ENCODE results near the gene LNX1. TPM values are rescaled to one million over a fixed set of nuclear protein-coding genes. Genes with fewer than 3 reads are reported as not detected.
"Not testable (repeated sequence)": the region's sequence is repeated elsewhere in the genome, so short reads cannot be mapped to it uniquely, and the experiment has no call there.

Gene LNX1
- total and polyA plus RNA-seq, 2 donors (not counting 1 experiment from before 2014, with no cell fraction given), result 0.48 to 1.3 TPM

- Histone ChIP-seq H3K4me1 (ENCODE audit: control insufficient read depth, extremely low read depth, insufficient read depth, low read length) (no peaks in the 10 kb centered on the region), H3K9me3 (ENCODE audit: control insufficient read depth, insufficient read depth, low read depth, low read length) (no peaks in the 10 kb centered on the region), H4K20me1 (ENCODE audit: control insufficient read depth, extremely low read depth, insufficient read depth, low read length) (no peaks in the 10 kb centered on the region), H2AFZ (ENCODE audit: low read length) (no peak overlapping the region), H3K4me2 (ENCODE audit: extremely low read depth, insufficient read depth, low read length) (no peak overlapping the region), H3K36me3 (ENCODE audit: control insufficient read depth, insufficient read depth, low read length) (peaks cover 3% of the 10 kb centered on the region), H3K79me2 (ENCODE audit: control insufficient read depth, insufficient read depth, low read length) (no peaks in the 10 kb centered on the region), H3K4me3 (replicated peaks in 1 of 4; ENCODE audit: control extremely low read depth in 1 of 4, insufficient read depth in 1 of 4, low read depth in 3 of 4, low read length in 4 of 4) (no peak overlapping the region), H3K27me3 (ENCODE audit: control insufficient read depth, insufficient read depth, low read length) (no peaks in the 10 kb centered on the region), H3K9ac (ENCODE audit: insufficient read depth, low read length) (no peak overlapping the region), H3K27ac (ENCODE audit: insufficient read depth, low read length) (no peak overlapping the region)
- TF ChIP-seq CTCF (conservative IDR thresholded peaks at IDR 0.05 in 1 of 2, IDR thresholded peaks at IDR 0.05 in 1 of 2; ENCODE audit: low read depth in 1 of 2, low read length in 2 of 2), result no peak
- no peak for TF ChIP-seq EZH2 (IDR thresholded peaks at IDR 0.05; ENCODE audit: low read length, missing control alignments)
- DNase-seq (ENCODE audit: low read depth in 2 of 2), result no peak
Measured at GRCh38 chr4:53422367-53422766, 168.9 kb downstream of the LNX1 start.

- TF ChIP-seq EZH2 (IDR thresholded peaks at IDR 0.05; ENCODE audit: low read length, missing control alignments) (no peak), CTCF (conservative IDR thresholded peaks at IDR 0.05 in 1 of 2, IDR thresholded peaks at IDR 0.05 in 1 of 2; ENCODE audit: low read depth in 1 of 2, low read length in 2 of 2) (no peak)
- Histone ChIP-seq H2AFZ (ENCODE audit: low read length) (no peak overlapping the region), H3K9ac (ENCODE audit: insufficient read depth, low read length) (no peak overlapping the region), H3K27me3 (ENCODE audit: control insufficient read depth, insufficient read depth, low read length) (no peaks in the 10 kb centered on the region), H3K4me3 (replicated peaks in 1 of 4; ENCODE audit: control extremely low read depth in 1 of 4, insufficient read depth in 1 of 4, low read depth in 3 of 4, low read length in 4 of 4) (no peak overlapping the region), H3K9me3 (ENCODE audit: control insufficient read depth, insufficient read depth, low read depth, low read length) (no peaks in the 10 kb centered on the region), H3K36me3 (ENCODE audit: control insufficient read depth, insufficient read depth, low read length) (no peaks in the 10 kb centered on the region), H3K27ac (ENCODE audit: insufficient read depth, low read length) (no peak overlapping the region), H3K79me2 (ENCODE audit: control insufficient read depth, insufficient read depth, low read length) (no peaks in the 10 kb centered on the region), H3K4me2 (ENCODE audit: extremely low read depth, insufficient read depth, low read length) (no peak overlapping the region), H3K4me1 (ENCODE audit: control insufficient read depth, extremely low read depth, insufficient read depth, low read length) (no peaks in the 10 kb centered on the region), H4K20me1 (ENCODE audit: control insufficient read depth, extremely low read depth, insufficient read depth, low read length) (no peaks in the 10 kb centered on the region)
- DNase-seq (ENCODE audit: low read depth in 2 of 2), result no peak
Measured at GRCh38 chr4:53421791-53422190, 169.5 kb downstream of the LNX1 start.

GRCh38 chr4:53419208-53419607, 172.1 kb downstream of the LNX1 start:
- H4K20me1 ChIP-seq (ENCODE audit: control insufficient read depth, extremely low read depth, insufficient read depth, low read length), result no peaks in the 10 kb centered on the region
- no peak overlapping the region for H2AFZ ChIP-seq (ENCODE audit: low read length)
- DNase-seq (ENCODE audit: low read depth in 2 of 2), result no peak
- H3K27me3 ChIP-seq (ENCODE audit: control insufficient read depth, insufficient read depth, low read length), result no peaks in the 10 kb centered on the region
- H3K9ac ChIP-seq (ENCODE audit: insufficient read depth, low read length), result no peak overlapping the region
- no peak for TF ChIP-seq CTCF (conservative IDR thresholded peaks at IDR 0.05 in 1 of 2, IDR thresholded peaks at IDR 0.05 in 1 of 2; ENCODE audit: low read depth in 1 of 2, low read length in 2 of 2)
- TF ChIP-seq EZH2 (IDR thresholded peaks at IDR 0.05; ENCODE audit: low read length, missing control alignments), result no peak
- H3K79me2 ChIP-seq (ENCODE audit: control insufficient read depth, insufficient read depth, low read length), result no peaks in the 10 kb centered on the region
- H3K36me3 ChIP-seq (ENCODE audit: control insufficient read depth, insufficient read depth, low read length), result no peaks in the 10 kb centered on the region
- H3K9me3 ChIP-seq (ENCODE audit: control insufficient read depth, insufficient read depth, low read depth, low read length), result no peaks in the 10 kb centered on the region
- no peak overlapping the region for H3K4me3 ChIP-seq (replicated peaks in 1 of 4; ENCODE audit: control extremely low read depth in 1 of 4, insufficient read depth in 1 of 4, low read depth in 3 of 4, low read length in 4 of 4)
- H3K27ac ChIP-seq (ENCODE audit: insufficient read depth, low read length), result no peak overlapping the region
- H3K4me2 ChIP-seq (ENCODE audit: extremely low read depth, insufficient read depth, low read length), result no peak overlapping the region
- no peaks in the 10 kb centered on the region for H3K4me1 ChIP-seq (ENCODE audit: control insufficient read depth, extremely low read depth, insufficient read depth, low read length)

- H3K27me3 ChIP-seq (ENCODE audit: control insufficient read depth, insufficient read depth, low read length); H3K4me3 ChIP-seq (replicated peaks in 1 of 4; ENCODE audit: control extremely low read depth in 1 of 4, insufficient read depth in 1 of 4, low read depth in 3 of 4, low read length in 4 of 4); DNase-seq (ENCODE audit: low read depth in 2 of 2); H3K36me3 ChIP-seq (ENCODE audit: control insufficient read depth, insufficient read depth, low read length); H3K27ac ChIP-seq (ENCODE audit: insufficient read depth, low read length); H3K4me1 ChIP-seq (ENCODE audit: control insufficient read depth, extremely low read depth, insufficient read depth, low read length); H3K9ac ChIP-seq (ENCODE audit: insufficient read depth, low read length); H3K9me3 ChIP-seq (ENCODE audit: control insufficient read depth, insufficient read depth, low read depth, low read length); H4K20me1 ChIP-seq (ENCODE audit: control insufficient read depth, extremely low read depth, insufficient read depth, low read length); H3K4me2 ChIP-seq (ENCODE audit: extremely low read depth, insufficient read depth, low read length); H2AFZ ChIP-seq (ENCODE audit: low read length): not testable (repeated sequence)
- H3K79me2 ChIP-seq (ENCODE audit: control insufficient read depth, insufficient read depth, low read length), result peaks cover 24% of the 10 kb centered on the region
Measured at GRCh38 chr4:53409479-53409878, 181.8 kb downstream of the LNX1 start.

Data from fibroblast of lung (primary cell).